GM12873 (cell line): Measurements from ENCODE around the gene HAUS5.
A peak's percentile ranks its signal among the peaks of the same experiment; 100 is the strongest.

ENCODE experiments used
- TF ChIP-seq, protein P1 (sequence below): IDR thresholded peaks from 2 replicates; pipeline ENCODE4 v1.5.1; 2012; ENCODE audit warnings: low read depth, mild to moderate bottlenecking, moderate library complexity, low read length, control low read depth; ENCODE audit not compliant: insufficient read depth; ENCODE audit errors: missing control alignments

The HAUS5 gene

DNA sequence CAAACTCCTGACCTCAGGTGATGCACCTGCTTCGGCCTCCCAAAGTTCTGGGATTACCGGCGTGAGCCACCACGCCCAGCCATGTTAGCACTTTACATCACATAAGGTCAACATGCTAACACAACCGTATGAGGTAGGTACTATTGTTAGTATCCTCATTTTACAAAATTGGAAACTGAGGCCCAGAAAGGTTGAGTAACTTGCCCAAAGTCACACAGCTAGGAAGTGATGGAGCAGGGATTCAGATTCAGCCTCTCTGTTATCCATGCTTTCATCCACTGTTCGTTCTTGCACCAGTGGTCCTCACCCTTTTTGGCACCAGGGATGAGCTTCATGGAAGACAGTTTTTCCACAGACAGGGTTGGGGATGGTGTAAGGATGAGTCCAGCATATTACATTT is 44.2 kb downstream of the HAUS5 start:
- TF ChIP-seq, protein P1, sequence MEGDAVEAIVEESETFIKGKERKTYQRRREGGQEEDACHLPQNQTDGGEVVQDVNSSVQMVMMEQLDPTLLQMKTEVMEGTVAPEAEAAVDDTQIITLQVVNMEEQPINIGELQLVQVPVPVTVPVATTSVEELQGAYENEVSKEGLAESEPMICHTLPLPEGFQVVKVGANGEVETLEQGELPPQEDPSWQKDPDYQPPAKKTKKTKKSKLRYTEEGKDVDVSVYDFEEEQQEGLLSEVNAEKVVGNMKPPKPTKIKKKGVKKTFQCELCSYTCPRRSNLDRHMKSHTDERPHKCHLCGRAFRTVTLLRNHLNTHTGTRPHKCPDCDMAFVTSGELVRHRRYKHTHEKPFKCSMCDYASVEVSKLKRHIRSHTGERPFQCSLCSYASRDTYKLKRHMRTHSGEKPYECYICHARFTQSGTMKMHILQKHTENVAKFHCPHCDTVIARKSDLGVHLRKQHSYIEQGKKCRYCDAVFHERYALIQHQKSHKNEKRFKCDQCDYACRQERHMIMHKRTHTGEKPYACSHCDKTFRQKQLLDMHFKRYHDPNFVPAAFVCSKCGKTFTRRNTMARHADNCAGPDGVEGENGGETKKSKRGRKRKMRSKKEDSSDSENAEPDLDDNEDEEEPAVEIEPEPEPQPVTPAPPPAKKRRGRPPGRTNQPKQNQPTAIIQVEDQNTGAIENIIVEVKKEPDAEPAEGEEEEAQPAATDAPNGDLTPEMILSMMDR, result no peak

DNA sequence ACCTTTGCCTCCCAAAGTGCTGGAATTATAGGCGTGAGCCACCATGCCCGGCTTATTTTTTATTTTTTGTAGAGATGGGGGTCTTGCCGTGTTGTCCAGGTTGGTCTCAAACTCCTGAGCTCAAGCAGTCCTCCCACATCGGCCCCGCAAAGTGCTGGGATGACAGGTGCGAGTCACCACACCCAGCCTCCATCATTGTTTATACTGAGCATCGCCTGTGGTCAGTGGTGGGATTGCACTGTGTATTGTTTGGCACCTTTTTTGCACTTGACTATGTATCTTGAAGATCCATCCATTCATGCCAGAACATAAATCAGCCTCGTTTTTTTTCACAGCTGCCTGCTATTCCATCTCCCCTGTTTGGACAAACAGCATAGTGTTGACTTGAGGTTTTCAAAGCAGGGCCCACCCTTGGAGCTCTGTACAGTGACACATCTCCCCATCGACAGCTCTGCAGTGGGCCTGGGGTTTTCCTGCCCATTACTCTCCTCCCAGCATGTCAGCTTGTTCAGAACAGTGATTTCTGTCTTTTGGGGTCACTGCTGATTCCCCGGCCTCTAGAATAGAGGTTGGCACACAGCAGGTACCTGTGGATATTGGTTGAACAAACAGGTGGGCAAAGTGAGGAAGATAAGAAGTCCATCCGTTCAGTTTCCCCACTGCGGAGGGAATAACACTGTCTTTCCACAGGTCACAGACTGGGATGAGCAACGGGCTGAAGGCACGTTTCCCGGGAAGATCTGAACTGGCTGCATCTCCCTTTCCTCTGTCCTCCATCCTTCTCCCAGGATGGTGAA is 45.6 kb downstream of the HAUS5 start:
- TF ChIP-seq, protein P1, result peak; percentile 35

DNA sequence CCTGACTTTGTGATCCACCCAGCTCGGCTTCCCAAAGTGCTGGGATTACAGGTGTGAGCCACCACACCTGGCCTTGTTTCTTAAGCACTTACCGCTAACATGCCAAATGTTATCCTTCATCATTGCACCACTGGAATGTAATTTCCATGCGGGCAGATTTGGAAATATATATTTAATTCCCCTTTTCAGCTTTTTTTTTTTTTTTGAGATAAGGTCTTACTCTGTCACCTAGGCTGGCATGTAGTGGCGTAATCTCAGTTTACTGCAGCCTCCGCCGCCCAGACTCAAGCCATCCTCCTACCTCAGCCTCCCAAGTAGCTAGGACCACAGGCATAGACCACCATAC is 49.4 kb downstream of the HAUS5 start:
- TF ChIP-seq, protein P1, result no peak

DNA sequence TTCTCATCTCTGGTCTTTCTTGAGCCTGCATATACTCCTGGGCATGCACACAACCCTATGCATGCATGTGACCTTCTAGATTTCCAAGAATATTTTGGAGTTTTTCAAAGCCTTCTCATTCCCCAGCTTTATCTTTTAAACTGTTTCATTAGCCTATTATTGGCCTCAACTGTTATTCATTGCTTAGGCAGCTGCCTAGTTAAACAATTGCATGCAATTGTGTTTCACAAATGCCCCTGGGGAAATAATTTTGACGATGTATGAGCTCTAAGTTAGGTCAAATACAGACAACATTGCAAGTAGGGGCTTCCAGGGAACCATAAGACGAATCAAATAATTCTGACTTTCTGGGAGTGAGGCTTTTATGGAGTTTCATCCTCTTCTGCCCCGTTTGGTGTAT is 51.4 kb downstream of the HAUS5 start:
- TF ChIP-seq, protein P1, result no peak

DNA sequence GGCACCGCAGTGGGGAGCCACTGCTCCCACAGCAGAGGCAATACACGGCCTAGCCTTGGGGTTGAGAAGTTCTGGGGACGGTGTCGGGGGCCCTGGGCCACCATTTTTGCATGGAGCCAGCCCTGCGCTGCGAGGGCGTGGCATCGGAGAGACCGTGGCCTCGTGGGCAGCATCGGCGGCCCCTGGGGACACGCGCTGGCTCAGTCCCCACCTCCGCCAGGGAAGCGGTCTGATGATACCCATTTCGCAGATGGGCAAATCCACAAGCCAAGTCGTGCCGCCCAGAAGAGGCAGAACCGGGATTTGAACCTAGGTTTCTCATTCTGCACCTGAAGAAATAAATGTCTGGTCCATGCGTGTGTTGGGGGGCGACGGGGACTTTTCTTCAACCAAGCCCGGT is 52.6 kb downstream of the HAUS5 start:
- TF ChIP-seq, protein P1, result no peak

DNA sequence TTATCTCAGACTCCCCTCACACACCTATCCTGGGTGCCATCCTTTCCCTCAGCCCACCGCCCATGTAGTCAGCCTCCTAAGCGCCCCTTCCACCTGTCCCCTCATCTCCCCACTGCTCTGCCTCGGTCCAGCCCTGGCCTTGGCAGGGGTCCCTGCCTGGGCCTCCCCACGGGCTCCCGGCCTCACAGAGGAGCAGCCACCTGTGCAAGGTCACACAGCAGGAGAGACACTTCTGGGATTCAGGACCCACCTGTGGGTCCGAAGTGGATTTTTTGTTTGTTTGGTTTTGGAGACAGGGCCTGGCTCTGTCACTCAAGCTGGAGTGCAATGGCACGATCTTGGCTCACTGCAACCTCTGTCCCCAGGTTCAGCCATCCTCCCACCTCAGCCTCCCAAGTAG is 53.1 kb downstream of the HAUS5 start:
- TF ChIP-seq, protein P1, result no peak

DNA sequence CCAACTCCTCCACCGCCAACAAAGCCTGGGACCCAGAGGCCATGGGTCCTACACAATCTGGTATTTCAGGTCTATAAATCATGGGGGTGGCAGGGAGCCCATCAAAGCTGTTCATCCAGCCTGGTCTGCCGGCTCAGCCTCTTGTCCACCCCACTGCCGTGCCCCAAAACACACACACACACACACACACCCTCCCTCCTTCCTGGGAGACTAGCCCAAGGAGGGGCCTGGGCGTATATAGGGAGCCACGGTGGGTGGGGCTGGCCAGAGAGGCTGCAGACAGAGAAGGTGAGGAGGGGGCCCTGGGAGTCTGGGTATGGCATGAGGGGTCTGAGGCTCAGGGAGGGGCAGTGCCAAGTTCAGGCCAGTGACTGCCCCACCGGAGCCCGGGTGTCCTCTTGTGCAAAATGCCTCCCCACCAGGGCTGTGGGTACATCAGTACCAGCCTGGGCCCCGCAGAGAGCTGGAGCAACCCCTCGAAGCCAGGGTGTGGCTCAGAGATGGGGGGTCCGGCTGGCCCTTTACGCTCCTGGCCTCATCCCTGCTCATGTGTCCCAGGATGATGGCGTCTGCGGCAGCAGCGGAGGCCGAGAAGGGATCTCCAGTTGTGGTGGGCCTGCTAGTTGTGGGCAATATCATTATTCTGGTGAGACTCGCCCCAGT is 53.8 kb downstream of the HAUS5 start, which contains the start of gene UPK1A:
Gene UPK1A, plus strand, starts transcription at position 267 of the 663 bp plus-strand sequence. Its CDS starts 296 bp downstream, at position 563.
- TF ChIP-seq, protein P1, result no peak
